Measurements from ENCODE around the gene NRG2.

DNA sequence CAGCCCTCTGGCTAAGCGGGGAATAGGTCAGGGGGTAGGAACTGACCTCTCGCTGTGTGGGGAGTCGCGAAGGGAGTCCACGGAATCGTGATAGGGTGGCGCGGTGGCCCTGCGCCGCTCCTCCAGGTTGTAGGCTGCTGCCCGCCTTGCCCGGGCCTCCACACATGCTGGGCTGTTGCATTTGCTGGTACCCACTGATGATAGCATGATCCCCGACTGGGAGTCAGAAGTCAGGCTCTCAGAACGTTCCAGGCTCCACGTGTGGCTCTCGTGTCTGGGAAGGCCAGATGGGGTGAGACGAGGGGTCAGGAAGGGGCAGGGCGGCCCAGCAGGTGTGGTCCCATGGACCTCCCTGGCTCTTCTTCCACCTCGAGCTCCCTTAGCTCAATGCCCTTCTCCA is 191.5 kb downstream of the NRG2 start:
- TF ChIP-seq, protein P1, sequence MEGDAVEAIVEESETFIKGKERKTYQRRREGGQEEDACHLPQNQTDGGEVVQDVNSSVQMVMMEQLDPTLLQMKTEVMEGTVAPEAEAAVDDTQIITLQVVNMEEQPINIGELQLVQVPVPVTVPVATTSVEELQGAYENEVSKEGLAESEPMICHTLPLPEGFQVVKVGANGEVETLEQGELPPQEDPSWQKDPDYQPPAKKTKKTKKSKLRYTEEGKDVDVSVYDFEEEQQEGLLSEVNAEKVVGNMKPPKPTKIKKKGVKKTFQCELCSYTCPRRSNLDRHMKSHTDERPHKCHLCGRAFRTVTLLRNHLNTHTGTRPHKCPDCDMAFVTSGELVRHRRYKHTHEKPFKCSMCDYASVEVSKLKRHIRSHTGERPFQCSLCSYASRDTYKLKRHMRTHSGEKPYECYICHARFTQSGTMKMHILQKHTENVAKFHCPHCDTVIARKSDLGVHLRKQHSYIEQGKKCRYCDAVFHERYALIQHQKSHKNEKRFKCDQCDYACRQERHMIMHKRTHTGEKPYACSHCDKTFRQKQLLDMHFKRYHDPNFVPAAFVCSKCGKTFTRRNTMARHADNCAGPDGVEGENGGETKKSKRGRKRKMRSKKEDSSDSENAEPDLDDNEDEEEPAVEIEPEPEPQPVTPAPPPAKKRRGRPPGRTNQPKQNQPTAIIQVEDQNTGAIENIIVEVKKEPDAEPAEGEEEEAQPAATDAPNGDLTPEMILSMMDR (IDR thresholded peaks at IDR 0.05): no peak
- TF ChIP-seq POLR2A (IDR thresholded peaks at IDR 0.05): no peak

Data from breast epithelium (tissue), 3 donors.